Panc1 (cell line): ENCODE results near the gene FAP. TPM values are rescaled to one million over a fixed set of nuclear protein-coding genes. Genes with fewer than 3 reads are reported as not detected.

ENCODE experiments used
- ATAC-seq: fragments of 200-7000 bp; cut with Tn5 transposase; 2 replicates; pipeline ENCODE4 v1.9.1; 2020; ENCODE audit warnings: mild to moderate bottlenecking, moderate library complexity
- BruUV-seq: library from RNA; stranded (reverse); fragments of 400-500 nt; replicated peaks from 2 replicates; lab custom pipeline; 2021; lab: Mats Ljungman, UMichigan
- CTCF ChIA-PET: fragments of 300-600 bp; sonication (Branson Sonifier 250); formaldehyde crosslinking; loops from one replicate; lab custom pipeline; 2022; ENCODE audit warnings: antibody characterized with exemption; lab: Charles Lee
- POLR2A ChIA-PET: fragments of 300-600 bp; sonication (Branson Sonifier 250); formaldehyde crosslinking; loops from one replicate; lab custom pipeline; 2022; ENCODE audit warnings: antibody characterized with exemption; lab: Charles Lee
- DNase-seq: peaks from one replicate; pipeline ENCODE4 v3.0.0-alpha.2; 2010; ENCODE audit warnings: low read depth, low spot score
- H3K27ac ChIP-seq: 2 replicates; pipeline ENCODE4 v1.5.1; 2011; ENCODE audit warnings: mild to moderate bottlenecking, low read length, inconsistent platforms
- H3K27me3 ChIP-seq: fragments of 200-500 bp; sonication (Bioruptor generic); 2 replicates; pipeline ENCODE4 v1.6.0; 2014; ENCODE audit warnings: low read length, inconsistent platforms; ENCODE audit not compliant: control insufficient read depth, insufficient read depth
- H3K36me3 ChIP-seq: fragments of 200-500 bp; sonication (Bioruptor generic); 2 replicates; pipeline ENCODE4 v1.5.1; 2014; ENCODE audit warnings: inconsistent platforms, mild to moderate bottlenecking, low read length, moderate library complexity; ENCODE audit not compliant: control insufficient read depth, insufficient read depth
- H3K4me1 ChIP-seq: 2 replicates; pipeline ENCODE4 v1.5.1; 2011; ENCODE audit warnings: inconsistent platforms, mild to moderate bottlenecking, low read length, moderate library complexity; ENCODE audit not compliant: control insufficient read depth, insufficient read depth
- H3K4me3 ChIP-seq, 2 experiments: 2 replicates each; pipeline ENCODE4 v1.5.1; 2011 to 2012; ENCODE audit warnings: low read depth in 2 of 2, low read length in 2 of 2, mild to moderate bottlenecking in 2 of 2, inconsistent platforms in 1 of 2, moderate library complexity in 1 of 2
- H3K9me3 ChIP-seq: fragments of 200-500 bp; sonication (Bioruptor generic); 2 replicates; pipeline ENCODE4 v1.5.1; 2014; ENCODE audit warnings: low read depth, mild to moderate bottlenecking, inconsistent platforms, low read length, moderate library complexity; ENCODE audit not compliant: control insufficient read depth, insufficient read depth
- POLR2AphosphoS5 ChIP-seq: IDR thresholded peaks from 2 replicates; pipeline ENCODE4 v1.6.1; 2012; ENCODE audit warnings: mild to moderate bottlenecking, low read depth, low read length, moderate library complexity
- SIN3A ChIP-seq: IDR thresholded peaks from 2 replicates; pipeline ENCODE4 v1.6.1; 2012; ENCODE audit warnings: low read depth, mild to moderate bottlenecking, low read length, moderate library complexity, borderline replicate concordance; ENCODE audit not compliant: insufficient read depth
- TCF7L2 ChIP-seq: IDR thresholded peaks from 2 replicates; pipeline ENCODE4 v1.6.1; 2011; ENCODE audit warnings: mild to moderate bottlenecking, low read depth, low read length, inconsistent platforms
- in situ Hi-C: cut with HindIII; loops from 2 replicates; pipeline ENCODE4 v1.10.0; 2016; ENCODE audit warnings: low sequenced_read_pairs, low pct_unique_long_range_greater_than_20kb
- intact Hi-C: fragments of 100-400 bp; cut with micrococcal nuclease; formaldehyde crosslinking; loops from one replicate; pipeline ENCODE4 v1.10.0; 2022; ENCODE audit not compliant: unreplicated experiment
- total RNA-seq: library from RNA; stranded (reverse); gene quantifications from one replicate; pipeline ENCODE4 v1.2.1, GENCODE V29; 2021; ENCODE audit not compliant: unreplicated experiment
- TF ChIP-seq, protein P1 (sequence below): fragments of 450-650 bp; IDR thresholded peaks from 2 replicates; pipeline ENCODE4 v1.5.1; 2017; ENCODE audit warnings: mild to moderate bottlenecking
- TF ChIP-seq, protein P2 (sequence below), 2 experiments: IDR thresholded peaks; 2 replicates each; pipeline ENCODE4 v1.6.1; 2011 to 2012; ENCODE audit warnings: low read depth in 2 of 2, control low read depth in 1 of 2, low read length in 1 of 2, mild to moderate bottlenecking in 1 of 2, moderate library complexity in 1 of 2; ENCODE audit not compliant: insufficient read depth in 1 of 2

FAP gene
- total RNA-seq, 1 experiment from 2014 or later = not detected

DNA sequence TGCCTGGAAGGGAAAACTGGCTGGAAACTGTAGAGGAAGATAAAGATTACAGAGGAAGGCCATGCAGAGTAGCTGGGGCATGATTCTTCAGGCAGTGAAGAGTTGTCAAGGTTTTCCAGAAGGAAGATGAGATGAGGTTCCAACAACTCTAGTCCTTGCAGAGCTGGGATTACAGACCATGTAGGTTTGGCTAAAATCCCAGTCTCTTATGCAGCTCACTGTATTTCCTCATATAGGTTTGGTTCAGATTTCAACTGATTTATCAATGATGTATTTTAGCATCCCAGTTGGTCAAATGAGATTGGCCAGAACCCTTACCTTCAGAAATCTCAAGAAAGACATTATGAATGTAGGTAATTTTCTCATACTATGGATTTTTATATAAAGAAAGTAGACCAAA lies 16.4 kb downstream of the FAP start:
- no peaks in the 10 kb centered on the region; the same call in 1 of the 2 replicates for H3K36me3 ChIP-seq
- POLR2A ChIA-PET = no interaction called here
- intact Hi-C loops (no loop called here), in situ Hi-C loops (no loop called here)
- no peak for DNase-seq
- no peak for ATAC-seq
- no peak overlapping the region for H3K4me3 ChIP-seq
- H3K27ac ChIP-seq = no peak overlapping the region
- no peaks in the 10 kb centered on the region for H3K4me1 ChIP-seq
- CTCF ChIA-PET = no interaction called here
- no TSS peak for BruUV-seq
- H3K27me3 ChIP-seq = no peaks in the 10 kb centered on the region
- H3K9me3 ChIP-seq = no peaks in the 10 kb centered on the region
- TF ChIP-seq, protein P1, sequence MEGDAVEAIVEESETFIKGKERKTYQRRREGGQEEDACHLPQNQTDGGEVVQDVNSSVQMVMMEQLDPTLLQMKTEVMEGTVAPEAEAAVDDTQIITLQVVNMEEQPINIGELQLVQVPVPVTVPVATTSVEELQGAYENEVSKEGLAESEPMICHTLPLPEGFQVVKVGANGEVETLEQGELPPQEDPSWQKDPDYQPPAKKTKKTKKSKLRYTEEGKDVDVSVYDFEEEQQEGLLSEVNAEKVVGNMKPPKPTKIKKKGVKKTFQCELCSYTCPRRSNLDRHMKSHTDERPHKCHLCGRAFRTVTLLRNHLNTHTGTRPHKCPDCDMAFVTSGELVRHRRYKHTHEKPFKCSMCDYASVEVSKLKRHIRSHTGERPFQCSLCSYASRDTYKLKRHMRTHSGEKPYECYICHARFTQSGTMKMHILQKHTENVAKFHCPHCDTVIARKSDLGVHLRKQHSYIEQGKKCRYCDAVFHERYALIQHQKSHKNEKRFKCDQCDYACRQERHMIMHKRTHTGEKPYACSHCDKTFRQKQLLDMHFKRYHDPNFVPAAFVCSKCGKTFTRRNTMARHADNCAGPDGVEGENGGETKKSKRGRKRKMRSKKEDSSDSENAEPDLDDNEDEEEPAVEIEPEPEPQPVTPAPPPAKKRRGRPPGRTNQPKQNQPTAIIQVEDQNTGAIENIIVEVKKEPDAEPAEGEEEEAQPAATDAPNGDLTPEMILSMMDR = no peak
- TF ChIP-seq SIN3A (no peak), TCF7L2 (no peak), POLR2AphosphoS5 (no peak)
- TF ChIP-seq, protein P2, sequence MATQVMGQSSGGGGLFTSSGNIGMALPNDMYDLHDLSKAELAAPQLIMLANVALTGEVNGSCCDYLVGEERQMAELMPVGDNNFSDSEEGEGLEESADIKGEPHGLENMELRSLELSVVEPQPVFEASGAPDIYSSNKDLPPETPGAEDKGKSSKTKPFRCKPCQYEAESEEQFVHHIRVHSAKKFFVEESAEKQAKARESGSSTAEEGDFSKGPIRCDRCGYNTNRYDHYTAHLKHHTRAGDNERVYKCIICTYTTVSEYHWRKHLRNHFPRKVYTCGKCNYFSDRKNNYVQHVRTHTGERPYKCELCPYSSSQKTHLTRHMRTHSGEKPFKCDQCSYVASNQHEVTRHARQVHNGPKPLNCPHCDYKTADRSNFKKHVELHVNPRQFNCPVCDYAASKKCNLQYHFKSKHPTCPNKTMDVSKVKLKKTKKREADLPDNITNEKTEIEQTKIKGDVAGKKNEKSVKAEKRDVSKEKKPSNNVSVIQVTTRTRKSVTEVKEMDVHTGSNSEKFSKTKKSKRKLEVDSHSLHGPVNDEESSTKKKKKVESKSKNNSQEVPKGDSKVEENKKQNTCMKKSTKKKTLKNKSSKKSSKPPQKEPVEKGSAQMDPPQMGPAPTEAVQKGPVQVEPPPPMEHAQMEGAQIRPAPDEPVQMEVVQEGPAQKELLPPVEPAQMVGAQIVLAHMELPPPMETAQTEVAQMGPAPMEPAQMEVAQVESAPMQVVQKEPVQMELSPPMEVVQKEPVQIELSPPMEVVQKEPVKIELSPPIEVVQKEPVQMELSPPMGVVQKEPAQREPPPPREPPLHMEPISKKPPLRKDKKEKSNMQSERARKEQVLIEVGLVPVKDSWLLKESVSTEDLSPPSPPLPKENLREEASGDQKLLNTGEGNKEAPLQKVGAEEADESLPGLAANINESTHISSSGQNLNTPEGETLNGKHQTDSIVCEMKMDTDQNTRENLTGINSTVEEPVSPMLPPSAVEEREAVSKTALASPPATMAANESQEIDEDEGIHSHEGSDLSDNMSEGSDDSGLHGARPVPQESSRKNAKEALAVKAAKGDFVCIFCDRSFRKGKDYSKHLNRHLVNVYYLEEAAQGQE (IDR thresholded peaks at IDR 0.05; ENCODE audit: insufficient read depth in 1 of 2, low read depth in 2 of 2, low read length in 1 of 2) = no peak

DNA sequence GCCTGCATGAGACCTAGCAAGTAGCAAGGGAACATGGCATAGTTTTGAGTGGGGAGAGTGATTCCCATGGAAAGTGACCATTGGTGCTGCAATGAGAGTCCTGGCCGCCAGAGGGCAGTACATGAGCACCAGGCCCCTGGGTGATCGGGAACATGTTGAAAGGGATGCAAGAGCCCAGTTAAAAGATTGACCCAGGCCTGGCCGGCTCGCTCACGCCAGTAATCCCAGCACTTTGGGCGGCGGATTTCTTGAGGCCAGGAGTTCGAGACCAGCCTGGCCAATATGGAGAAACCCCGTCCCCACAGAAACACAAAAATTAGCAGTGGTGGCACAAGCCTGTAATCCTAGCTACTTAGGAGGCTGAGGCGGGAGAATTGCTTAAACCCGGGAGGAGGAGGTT lies 22.2 kb downstream of the FAP start:
- DNase-seq (peak; percentile 60), ATAC-seq (peak; percentile 93)
- intact Hi-C loops = loop anchor here (1.0 kb wide), 1 partner anchor 77 kb away; no protein-coding TSS in a partner anchor
- H3K27me3 ChIP-seq = no peaks in the 10 kb centered on the region
- no peak overlapping the region for H3K27ac ChIP-seq
- TF ChIP-seq, protein P1 = peak; percentile 93
- TF ChIP-seq POLR2AphosphoS5 = no peak
- no peak for TF ChIP-seq TCF7L2
- no peak for TF ChIP-seq SIN3A
- H3K9me3 ChIP-seq = no peaks in the 10 kb centered on the region
- POLR2A ChIA-PET = no interaction called here
- H3K4me1 ChIP-seq = no peaks in the 10 kb centered on the region
- H3K4me3 ChIP-seq = no peak overlapping the region
- CTCF ChIA-PET = interaction anchor here (0.7 to 2.2 kb wide), 4 partner anchors 13 to 77 kb away, joined by 3 to 27 read pairs (median 3); no protein-coding TSS in a partner anchor
- no peaks in the 10 kb centered on the region; the same call in 1 of the 2 replicates for H3K36me3 ChIP-seq
- no TSS peak for BruUV-seq
- in situ Hi-C loops = no loop called here
